Panc1 (cell line): Measurements from ENCODE around the gene KIR2DL3.

Experiments
- POLR2AphosphoS5 ChIP-seq: IDR thresholded peaks from 2 replicates; pipeline ENCODE4 v1.6.1; 2012; ENCODE audit warnings: mild to moderate bottlenecking, low read depth, low read length, moderate library complexity
- TF ChIP-seq, protein P1 (sequence below): fragments of 450-650 bp; IDR thresholded peaks from 2 replicates; pipeline ENCODE4 v1.5.1; 2017; ENCODE audit warnings: mild to moderate bottlenecking

DNA sequence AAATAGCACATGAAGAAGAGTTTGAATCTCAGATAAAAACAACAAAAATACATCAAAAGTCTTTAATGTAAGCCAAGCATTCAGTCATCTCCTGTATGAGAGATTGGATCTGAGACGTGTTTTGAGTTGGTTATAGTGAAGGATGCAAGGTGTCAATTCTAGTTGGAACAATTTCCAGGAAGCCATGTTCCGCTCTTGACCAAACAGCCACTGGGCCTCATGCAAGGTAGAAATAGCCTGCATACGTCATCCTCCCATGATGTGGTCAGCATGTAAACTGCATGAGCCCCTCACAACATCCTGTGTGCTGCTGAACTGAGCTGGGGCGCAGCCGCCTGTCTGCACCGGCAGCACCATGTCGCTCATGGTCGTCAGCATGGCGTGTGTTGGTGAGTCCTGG lies 14.2 kb upstream of the KIR2DL3 start, which contains the start of gene KIR3DL3:
- TF ChIP-seq, protein P1, sequence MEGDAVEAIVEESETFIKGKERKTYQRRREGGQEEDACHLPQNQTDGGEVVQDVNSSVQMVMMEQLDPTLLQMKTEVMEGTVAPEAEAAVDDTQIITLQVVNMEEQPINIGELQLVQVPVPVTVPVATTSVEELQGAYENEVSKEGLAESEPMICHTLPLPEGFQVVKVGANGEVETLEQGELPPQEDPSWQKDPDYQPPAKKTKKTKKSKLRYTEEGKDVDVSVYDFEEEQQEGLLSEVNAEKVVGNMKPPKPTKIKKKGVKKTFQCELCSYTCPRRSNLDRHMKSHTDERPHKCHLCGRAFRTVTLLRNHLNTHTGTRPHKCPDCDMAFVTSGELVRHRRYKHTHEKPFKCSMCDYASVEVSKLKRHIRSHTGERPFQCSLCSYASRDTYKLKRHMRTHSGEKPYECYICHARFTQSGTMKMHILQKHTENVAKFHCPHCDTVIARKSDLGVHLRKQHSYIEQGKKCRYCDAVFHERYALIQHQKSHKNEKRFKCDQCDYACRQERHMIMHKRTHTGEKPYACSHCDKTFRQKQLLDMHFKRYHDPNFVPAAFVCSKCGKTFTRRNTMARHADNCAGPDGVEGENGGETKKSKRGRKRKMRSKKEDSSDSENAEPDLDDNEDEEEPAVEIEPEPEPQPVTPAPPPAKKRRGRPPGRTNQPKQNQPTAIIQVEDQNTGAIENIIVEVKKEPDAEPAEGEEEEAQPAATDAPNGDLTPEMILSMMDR, result no peak
- no peak for TF ChIP-seq POLR2AphosphoS5
